Calu3 (cell line): ENCODE measurements around the gene ANO2. TPM values are rescaled to one million over a fixed set of nuclear protein-coding genes. Genes with fewer than 3 reads are reported as not detected.

Experiments used
- BruUV-seq: library from RNA; stranded (reverse); fragments of 400-500 nt; replicated peaks from 2 replicates; lab custom pipeline; 2021; lab: Mats Ljungman, UMichigan
- CTCF ChIA-PET: fragments of 300-600 bp; sonication (Branson Sonifier 250); formaldehyde crosslinking; loops from one replicate; lab custom pipeline; 2022; ENCODE audit warnings: antibody characterized with exemption; lab: Charles Lee
- DNase-seq: peaks from one replicate; pipeline ENCODE4 v3.0.0; 2022
- H3K27ac Mint-ChIP-seq: one replicate; pipeline ENCODE4 v1.8.0; 2022; ENCODE audit warnings: mixed read lengths; ENCODE audit not compliant: unreplicated experiment
- H3K27me3 Mint-ChIP-seq: one replicate; pipeline ENCODE4 v1.8.0; 2022; ENCODE audit warnings: mixed read lengths; ENCODE audit not compliant: unreplicated experiment
- H3K36me3 Mint-ChIP-seq: one replicate; pipeline ENCODE4 v1.8.0; 2022; ENCODE audit warnings: mild to moderate bottlenecking, moderate library complexity, mixed read lengths; ENCODE audit not compliant: insufficient read depth, unreplicated experiment
- H3K4me1 Mint-ChIP-seq: one replicate; pipeline ENCODE4 v1.8.0; 2022; ENCODE audit warnings: mild to moderate bottlenecking, low read depth, mixed read lengths; ENCODE audit not compliant: unreplicated experiment
- H3K4me3 Mint-ChIP-seq: one replicate; pipeline ENCODE4 v1.8.0; 2022; ENCODE audit warnings: mild to moderate bottlenecking, low read depth, moderate library complexity, mixed read lengths; ENCODE audit not compliant: unreplicated experiment
- H3K9me3 Mint-ChIP-seq: one replicate; pipeline ENCODE4 v1.8.0; 2022; ENCODE audit warnings: low read depth, mixed read lengths; ENCODE audit not compliant: unreplicated experiment
- intact Hi-C: fragments of 100-400 bp; cut with micrococcal nuclease; formaldehyde crosslinking; loops from one replicate; pipeline ENCODE4 v1.10.0; 2022; ENCODE audit not compliant: unreplicated experiment
- total RNA-seq: library from RNA; stranded (reverse); gene quantifications from 2 replicates; pipeline ENCODE4 v1.2.3, GENCODE V29; 2022
- TF ChIP-seq, protein P1 (sequence below): fragments of 200-600 bp; IDR thresholded peaks from one replicate; pipeline ENCODE4 v1.8.0; 2022; ENCODE audit warnings: antibody characterized with exemption; ENCODE audit not compliant: unreplicated experiment

ANO2 gene
- total RNA-seq, 1 experiment from 2014 or later, result not detected

GRCh38 chr12:5881101-5881606, 63.9 kb downstream of the ANO2 start:
- Mint-ChIP-seq H3K36me3 (no peaks in the 10 kb centered on the region), H3K4me1 (no peaks in the 10 kb centered on the region), H3K27ac (no peak overlapping the region), H3K4me3 (no peak overlapping the region), H3K27me3 (peaks cover 20% of the 10 kb centered on the region), H3K9me3 (no peaks in the 10 kb centered on the region)
- TF ChIP-seq, protein P1, sequence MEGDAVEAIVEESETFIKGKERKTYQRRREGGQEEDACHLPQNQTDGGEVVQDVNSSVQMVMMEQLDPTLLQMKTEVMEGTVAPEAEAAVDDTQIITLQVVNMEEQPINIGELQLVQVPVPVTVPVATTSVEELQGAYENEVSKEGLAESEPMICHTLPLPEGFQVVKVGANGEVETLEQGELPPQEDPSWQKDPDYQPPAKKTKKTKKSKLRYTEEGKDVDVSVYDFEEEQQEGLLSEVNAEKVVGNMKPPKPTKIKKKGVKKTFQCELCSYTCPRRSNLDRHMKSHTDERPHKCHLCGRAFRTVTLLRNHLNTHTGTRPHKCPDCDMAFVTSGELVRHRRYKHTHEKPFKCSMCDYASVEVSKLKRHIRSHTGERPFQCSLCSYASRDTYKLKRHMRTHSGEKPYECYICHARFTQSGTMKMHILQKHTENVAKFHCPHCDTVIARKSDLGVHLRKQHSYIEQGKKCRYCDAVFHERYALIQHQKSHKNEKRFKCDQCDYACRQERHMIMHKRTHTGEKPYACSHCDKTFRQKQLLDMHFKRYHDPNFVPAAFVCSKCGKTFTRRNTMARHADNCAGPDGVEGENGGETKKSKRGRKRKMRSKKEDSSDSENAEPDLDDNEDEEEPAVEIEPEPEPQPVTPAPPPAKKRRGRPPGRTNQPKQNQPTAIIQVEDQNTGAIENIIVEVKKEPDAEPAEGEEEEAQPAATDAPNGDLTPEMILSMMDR, result no peak
- intact Hi-C loops, result no loop called here
- BruUV-seq, result no TSS peak
- DNase-seq, result no peak
- CTCF ChIA-PET, result no interaction called here

DNA sequence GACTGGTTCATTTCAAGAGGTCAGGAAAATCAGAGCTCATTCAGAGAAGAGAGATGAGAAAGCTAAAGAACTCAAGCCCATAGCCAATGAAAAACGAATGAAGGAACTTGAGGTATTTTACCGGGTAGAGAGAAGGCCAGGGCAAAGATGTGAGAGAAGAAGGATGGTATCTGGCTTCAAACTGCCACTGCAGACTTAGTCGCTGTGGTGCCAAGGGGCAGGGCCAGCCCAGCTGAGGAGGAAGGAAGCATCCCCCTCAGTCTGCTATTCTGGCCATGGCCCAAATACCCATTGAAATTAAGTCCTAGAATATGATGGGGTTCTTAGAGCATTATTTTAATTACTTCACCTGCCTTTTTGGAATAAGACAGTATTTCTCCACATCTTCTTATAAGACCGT, 69.2 kb downstream of the ANO2 start:
- intact Hi-C loops, result no loop called here
- H3K27ac Mint-ChIP-seq, result no peak overlapping the region
- CTCF ChIA-PET, result no interaction called here

GRCh38 chr12:5874514-5874913, 70.5 kb downstream of the ANO2 start:
- no peak for DNase-seq
- Mint-ChIP-seq H3K9me3 (no peaks in the 10 kb centered on the region), H3K27me3 (peaks cover 33% of the 10 kb centered on the region), H3K27ac (no peak overlapping the region), H3K4me3 (no peak overlapping the region), H3K36me3 (no peaks in the 10 kb centered on the region), H3K4me1 (no peaks in the 10 kb centered on the region)
- TF ChIP-seq, protein P1, result no peak
- intact Hi-C loops, result no loop called here
- CTCF ChIA-PET, result no interaction called here
- no TSS peak for BruUV-seq

More for the DNA sequence above, 69.2 kb downstream of the ANO2 start:
- H3K9me3 Mint-ChIP-seq, result no peaks in the 10 kb centered on the region
- no peaks in the 10 kb centered on the region for H3K4me1 Mint-ChIP-seq
- BruUV-seq, result no TSS peak
- no peak for DNase-seq
- H3K27me3 Mint-ChIP-seq, result peaks cover 33% of the 10 kb centered on the region
- H3K4me3 Mint-ChIP-seq, result no peak overlapping the region
- TF ChIP-seq, protein P1, result no peak
- H3K36me3 Mint-ChIP-seq, result no peaks in the 10 kb centered on the region

DNA sequence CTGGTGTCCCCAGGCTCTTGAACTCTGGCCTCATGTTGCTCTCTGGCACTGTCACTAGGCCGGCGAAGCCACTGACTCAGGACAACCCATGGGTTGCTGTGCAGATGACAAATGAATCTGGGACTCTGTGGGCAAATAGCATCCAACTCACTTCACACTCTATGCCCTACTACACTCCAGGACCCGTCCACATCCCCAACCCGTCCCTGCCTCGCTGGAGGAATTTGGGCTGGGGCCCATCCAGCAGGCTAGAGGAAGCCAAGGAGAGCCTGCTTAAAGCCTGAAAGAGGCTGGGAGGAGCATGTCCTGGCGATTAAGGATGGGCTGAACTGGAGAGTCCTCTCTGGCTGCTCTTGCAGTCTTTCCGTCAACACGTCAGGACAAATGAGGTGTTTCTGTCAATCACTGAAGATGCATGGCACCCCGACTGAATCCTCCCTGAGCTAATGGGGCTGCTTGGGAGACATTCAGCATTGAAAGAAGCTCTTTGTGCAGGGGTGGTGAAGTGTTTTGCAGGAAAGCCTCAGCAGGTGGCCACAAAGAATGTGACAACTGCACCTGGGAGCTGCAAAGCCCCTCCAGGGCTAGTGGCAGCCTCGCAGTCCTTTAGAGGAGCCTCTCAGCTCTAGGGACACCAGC, 71.7 kb downstream of the ANO2 start:
- no peaks in the 10 kb centered on the region for H3K4me1 Mint-ChIP-seq
- intact Hi-C loops, result no loop called here
- H3K27ac Mint-ChIP-seq, result no peak overlapping the region

More for the DNA sequence above, 71.7 kb downstream of the ANO2 start:
- CTCF ChIA-PET, result no interaction called here
- TF ChIP-seq, protein P1, result no peak
- H3K36me3 Mint-ChIP-seq, result no peaks in the 10 kb centered on the region
- H3K9me3 Mint-ChIP-seq, result no peaks in the 10 kb centered on the region
- H3K27me3 Mint-ChIP-seq, result peaks cover 44% of the 10 kb centered on the region
- no TSS peak for BruUV-seq
- no peak for DNase-seq
- no peak overlapping the region for H3K4me3 Mint-ChIP-seq
